Superior temporal gyrus (tissue), 1 donor: ENCODE results near the gene FCHO1.

Experiments
- DNase-seq: peaks from one replicate; pipeline ENCODE4 v3.0.0-alpha.2; 2016; ENCODE audit errors: extremely low spot score

Gene FCHO1

GRCh38 chr19:17829855-17830566, 78.7 kb downstream of the FCHO1 start:
- DNase-seq, result peak; percentile 16

GRCh38 chr19:17830567-17831418, 79.5 kb downstream of the FCHO1 start:
- DNase-seq, result peak; percentile 23

DNA sequence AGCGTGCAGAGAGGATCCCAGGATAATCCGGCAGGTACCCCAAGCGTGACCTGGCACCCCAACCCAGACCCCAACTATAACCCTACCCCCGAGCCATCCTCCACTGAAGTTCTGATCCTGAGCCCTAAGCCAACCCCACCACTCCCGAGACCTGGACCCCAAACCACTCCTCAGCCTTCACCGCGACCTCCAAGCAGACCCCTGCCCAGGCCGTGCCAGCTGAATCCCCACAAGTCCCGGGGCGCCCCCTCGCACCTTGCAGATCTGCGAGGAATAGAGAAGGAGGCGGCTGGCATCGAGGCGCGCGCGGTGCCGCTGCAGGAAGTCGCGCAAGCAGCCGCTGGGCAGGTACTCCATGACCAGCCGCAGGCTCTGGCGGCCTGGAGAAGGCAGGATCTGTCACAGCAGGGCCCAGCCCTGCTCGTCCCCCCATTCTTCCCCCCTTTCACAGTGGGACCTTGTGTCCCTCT, 80.2 kb downstream of the FCHO1 start:
- DNase-seq, result no peak

DNA sequence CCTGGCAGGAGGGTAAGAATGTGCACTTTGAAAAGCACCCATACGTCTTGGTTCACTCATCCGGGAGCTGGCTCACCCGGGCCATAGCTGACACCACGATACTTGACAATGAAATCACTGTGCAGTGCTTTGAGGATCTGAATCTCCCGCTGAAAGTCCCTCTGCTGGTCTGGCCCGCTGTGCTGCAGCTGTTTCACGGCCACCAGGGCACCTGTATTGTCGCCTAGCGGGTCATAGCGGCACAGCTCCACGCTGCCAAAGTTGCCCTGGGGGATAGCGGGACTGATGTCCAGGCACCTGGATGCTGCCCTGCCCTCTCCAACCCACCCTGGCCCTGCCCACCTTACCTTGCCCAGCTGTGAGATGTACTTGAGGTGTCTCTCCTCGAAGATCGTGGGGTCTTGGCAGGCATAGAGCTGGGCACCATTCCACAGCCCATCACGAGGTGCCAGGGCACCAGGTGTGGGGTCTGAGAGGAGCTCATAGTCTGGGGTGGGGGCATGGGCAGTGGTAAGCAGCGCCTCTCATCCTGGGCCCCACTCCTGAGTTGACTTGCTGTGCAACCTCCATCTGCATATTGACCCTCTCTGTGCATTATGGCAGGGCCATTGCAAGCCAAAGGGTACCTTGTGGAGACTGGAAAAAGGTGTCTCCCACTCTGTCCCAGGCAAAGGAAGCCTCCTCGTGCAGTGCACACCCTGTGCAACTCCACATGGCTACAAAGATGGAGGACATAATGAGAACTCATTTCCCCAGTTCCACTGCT, 81.3 kb downstream of the FCHO1 start:
- no peak for DNase-seq

DNA sequence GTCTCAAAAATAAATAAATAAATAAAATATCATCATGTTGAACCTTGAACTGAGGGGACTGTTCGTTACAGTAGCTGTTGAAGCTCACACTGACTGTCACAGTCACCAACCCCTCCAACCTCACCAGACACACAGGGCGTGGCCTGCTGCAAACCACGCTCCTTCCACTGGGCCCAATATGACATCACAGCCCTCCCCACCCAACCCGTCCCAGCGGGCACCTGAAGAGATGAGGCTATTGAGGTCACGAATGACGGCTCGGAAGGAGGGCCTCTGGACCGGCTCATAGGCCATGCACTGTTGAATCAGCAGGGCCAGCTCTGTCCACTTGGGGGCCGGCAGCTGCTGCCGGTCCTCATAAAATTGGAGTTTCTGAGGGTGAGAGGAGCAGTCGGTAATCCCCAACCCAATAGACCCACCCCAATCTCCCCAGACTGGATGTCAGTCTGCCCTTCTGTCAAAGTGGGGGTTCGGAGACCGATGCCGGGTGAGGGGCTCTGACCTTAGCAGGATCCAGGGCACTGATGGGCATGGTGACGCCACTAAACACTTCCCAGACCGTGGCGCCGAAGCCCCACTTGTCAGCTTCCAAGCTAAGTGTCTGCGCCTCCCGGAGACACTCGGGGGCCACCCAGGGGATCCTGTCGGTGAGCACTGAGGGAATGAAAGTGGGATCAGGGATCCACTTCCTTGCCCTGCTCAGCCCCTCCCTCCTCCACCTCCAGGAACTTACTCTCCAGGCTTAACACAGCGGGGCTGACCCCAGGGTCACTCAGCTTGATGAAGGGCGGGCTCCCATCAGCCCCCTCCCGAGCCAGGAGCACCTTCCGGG, 83.3 kb downstream of the FCHO1 start:
- no peak for DNase-seq

DNA sequence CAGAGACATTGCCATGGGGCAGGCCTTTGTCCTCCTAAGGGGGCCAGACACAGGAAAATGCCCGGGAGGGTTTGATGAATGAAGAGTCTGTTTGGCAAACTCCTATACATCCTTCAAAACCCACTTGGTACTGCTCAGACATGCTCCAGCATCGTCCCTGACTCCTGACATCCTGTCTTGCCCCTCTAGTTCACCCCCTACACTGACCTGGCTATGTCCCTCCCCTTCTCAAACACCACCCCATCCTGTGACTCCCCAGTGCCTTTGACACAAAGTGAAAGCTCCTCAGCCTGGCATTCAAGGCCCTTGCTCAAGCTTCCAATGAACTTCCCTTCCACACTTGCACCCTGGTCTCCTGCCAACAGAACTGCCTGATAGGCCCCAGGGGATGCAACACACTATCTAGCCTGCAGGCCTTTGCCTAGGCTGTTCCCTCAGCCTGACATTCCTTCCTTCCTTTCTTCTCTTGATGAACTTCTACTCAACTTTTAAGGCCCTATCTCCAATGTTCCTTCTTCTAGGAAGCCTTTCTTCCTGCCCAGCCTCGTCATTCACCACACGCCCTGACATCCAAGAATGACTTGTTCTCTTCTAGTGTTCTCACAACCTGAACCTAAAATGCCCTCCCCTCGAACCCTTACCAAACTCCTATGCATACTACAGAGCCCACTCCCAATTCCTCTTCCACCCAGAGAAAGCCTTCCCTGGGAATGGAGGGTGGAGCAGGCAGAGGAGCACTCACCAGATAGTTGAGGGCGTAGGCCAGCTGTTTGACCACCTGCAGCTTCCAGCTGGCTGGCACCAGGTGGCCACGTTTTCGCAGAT, 84.1 kb downstream of the FCHO1 start:
- no peak for DNase-seq

DNA sequence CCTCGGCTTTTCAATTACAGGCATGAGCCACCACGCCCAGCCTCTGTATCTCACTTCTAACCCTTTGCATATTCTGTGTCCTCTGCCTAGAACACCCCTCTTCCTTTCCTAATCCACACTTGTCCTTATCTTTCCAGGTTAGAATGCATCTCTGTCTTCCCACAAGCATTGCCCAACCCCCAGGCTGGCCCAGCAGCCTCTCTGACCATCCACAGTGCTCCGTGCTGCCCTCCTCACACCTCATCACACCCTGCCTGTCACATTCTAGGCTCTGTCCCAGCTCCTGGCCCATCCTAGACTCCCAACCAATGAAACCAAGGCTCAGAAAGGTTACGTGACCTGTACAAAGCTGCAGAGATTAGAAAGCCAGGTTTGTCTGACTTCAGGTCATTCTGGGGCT, 85.3 kb downstream of the FCHO1 start:
- no peak for DNase-seq

DNA sequence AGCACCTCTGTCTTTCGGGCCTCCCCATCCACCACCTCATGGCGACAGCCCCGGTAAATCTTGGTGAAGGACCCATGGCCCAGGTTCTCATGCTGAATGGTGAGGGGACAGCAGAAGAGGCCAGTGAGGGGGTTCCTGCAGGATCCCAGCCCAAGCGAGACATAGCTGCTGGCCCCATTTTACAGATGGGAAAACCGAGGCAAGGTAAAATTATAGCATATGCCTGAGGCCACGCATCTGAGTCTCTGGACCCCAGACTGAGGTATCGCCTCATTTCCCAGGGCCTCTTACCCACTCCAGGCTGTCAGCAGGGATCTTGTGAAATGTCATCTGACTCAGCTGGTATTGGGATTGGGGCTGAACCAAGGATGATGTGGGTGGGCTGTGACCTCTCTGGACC, 86.7 kb downstream of the FCHO1 start:
- DNase-seq, result no peak
